ENCODE measurements around the gene SYT1.

DNA sequence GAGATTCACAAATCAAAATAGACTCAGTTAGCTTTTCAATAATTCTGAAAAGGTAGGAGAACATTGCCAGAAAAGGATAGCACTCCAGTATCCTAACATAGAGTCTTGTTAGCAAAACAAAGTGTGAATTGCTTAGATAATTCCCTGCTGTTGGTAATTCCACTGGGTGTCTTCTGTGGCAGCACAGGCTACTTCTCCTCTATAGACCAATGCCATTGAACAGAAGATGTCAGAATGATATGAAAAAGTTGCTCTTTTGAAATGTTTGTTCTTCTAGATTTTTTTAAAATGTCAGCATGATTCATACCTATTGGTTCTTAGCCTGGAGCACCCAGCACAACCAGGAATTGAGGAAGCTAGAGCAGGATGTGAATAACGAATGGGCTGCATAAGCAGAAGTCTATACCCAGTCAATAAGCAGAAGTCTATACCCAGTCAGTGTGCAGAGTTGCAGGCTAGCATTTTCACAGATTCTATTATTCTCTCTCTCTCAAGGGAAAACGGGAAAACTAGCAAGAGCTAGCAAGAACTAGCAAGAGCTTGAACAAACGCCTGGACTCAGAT is 112.8 kb downstream of the SYT1 start:
- TF ChIP-seq CTCF (IDR thresholded peaks at IDR 0.05) = no peak
- TF ChIP-seq ZFX (IDR thresholded peaks at IDR 0.05; ENCODE audit: borderline replicate concordance) = no peak

Measured in 22Rv1 (cell line).